Measurements from ENCODE around the gene SLC40A1. TPM values are rescaled to one million over a fixed set of nuclear protein-coding genes. Genes with fewer than 3 reads are reported as not detected.

SLC40A1 gene
- total RNA-seq, 1 experiment from 2014 or later, result 109 TPM

DNA sequence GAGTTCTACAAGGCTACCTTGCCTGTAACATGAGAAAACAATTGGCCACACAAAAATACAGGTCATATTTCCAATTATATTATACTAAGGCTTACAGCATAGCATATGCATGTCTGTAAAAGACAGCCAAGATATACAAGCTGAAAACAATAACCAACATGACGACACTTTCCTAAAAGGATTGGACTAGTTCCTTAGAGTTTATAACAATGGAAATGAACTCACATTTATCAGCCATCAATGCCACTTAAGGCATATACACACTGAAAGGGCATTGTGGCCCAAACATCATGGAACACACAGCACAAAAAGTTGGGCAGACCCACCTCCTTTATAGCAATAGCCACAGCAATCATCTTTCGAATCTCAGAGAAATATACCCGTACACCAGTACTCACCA lies 52.0 kb downstream of the SLC40A1 start:
- H3K4me3 Mint-ChIP-seq (ENCODE audit: unreplicated experiment), result no peak overlapping the region
- H3K9me3 Mint-ChIP-seq (ENCODE audit: unreplicated experiment), result peaks cover 7% of the 10 kb centered on the region
- no TSS peak for BruUV-seq (replicated peaks)
- DNase-seq, result no peak
- Histone ChIP-seq H3K9me3 (no peaks in the 10 kb centered on the region), H3K4me1 (peaks cover 24% of the 10 kb centered on the region), H3K27me3 (replicated peaks; ENCODE audit: control insufficient read depth, insufficient read depth, low read length) (no peaks in the 10 kb centered on the region), H3K4me3 (ENCODE audit: low read depth, low read length) (no peak overlapping the region), H3K36me3 (ENCODE audit: control insufficient read depth, insufficient read depth, low read length) (no peaks in the 10 kb centered on the region)
- no peak overlapping the region for H3K27ac Mint-ChIP-seq (ENCODE audit: unreplicated experiment)
- no peaks in the 10 kb centered on the region for H3K27me3 Mint-ChIP-seq (ENCODE audit: insufficient read depth, unreplicated experiment)
- POLR2A ChIA-PET, result no interaction called here
- H3K36me3 Mint-ChIP-seq (ENCODE audit: insufficient read depth, unreplicated experiment), result no peaks in the 10 kb centered on the region
- CTCF ChIA-PET, result no interaction called here
- intact Hi-C loops (cut with micrococcal nuclease; ENCODE audit: unreplicated experiment), result no loop called here
- no peaks in the 10 kb centered on the region for H3K4me1 Mint-ChIP-seq (ENCODE audit: low read depth, unreplicated experiment)
- TF ChIP-seq, protein P1, sequence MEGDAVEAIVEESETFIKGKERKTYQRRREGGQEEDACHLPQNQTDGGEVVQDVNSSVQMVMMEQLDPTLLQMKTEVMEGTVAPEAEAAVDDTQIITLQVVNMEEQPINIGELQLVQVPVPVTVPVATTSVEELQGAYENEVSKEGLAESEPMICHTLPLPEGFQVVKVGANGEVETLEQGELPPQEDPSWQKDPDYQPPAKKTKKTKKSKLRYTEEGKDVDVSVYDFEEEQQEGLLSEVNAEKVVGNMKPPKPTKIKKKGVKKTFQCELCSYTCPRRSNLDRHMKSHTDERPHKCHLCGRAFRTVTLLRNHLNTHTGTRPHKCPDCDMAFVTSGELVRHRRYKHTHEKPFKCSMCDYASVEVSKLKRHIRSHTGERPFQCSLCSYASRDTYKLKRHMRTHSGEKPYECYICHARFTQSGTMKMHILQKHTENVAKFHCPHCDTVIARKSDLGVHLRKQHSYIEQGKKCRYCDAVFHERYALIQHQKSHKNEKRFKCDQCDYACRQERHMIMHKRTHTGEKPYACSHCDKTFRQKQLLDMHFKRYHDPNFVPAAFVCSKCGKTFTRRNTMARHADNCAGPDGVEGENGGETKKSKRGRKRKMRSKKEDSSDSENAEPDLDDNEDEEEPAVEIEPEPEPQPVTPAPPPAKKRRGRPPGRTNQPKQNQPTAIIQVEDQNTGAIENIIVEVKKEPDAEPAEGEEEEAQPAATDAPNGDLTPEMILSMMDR (IDR thresholded peaks at IDR 0.05; ENCODE audit: insufficient read depth in 1 of 2, low read depth in 1 of 2, low read length in 1 of 2, severe bottlenecking in 1 of 2, unreplicated experiment in 1 of 2), result no peak

DNA sequence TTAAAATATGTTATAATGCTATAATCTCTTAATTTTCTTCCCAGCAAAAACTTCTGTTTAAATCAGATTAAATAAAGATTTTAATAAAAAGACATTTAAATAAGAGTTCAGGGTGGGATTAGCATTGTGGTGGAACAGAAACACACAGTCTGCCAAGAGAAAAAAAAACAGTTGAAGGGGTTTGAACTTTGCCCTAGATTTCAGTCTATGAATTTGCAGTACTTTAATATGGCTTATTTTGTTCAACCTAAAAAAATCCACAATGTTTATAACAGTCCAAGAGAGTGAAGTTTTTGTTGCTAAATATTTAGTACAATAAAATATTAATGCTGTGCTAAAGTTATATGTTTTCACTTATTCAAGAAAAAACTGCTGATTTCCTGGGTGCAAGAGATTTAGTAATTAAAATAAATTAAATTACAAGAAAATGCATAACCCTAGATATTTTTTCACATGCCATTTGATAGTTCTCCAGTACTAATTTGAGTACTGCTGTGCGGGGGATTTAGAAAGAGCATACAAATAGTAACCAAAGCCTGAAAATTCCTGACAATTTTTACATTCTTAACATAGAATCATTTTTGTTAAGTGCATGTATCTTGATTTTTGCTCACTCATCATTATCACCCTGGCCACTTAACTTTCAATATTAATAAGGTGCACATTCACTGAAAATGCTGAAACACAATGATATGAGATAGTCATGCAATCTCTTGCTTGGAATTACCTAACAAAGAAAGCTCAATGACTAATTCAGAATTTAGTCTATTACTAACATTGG lies 52.6 kb downstream of the SLC40A1 start:
- Histone ChIP-seq H3K4me3 (ENCODE audit: low read depth, low read length) (no peak overlapping the region), H3K9me3 (no peaks in the 10 kb centered on the region), H3K27me3 (replicated peaks; ENCODE audit: control insufficient read depth, insufficient read depth, low read length) (no peaks in the 10 kb centered on the region), H3K4me1 (peaks cover 23% of the 10 kb centered on the region), H3K36me3 (ENCODE audit: control insufficient read depth, insufficient read depth, low read length) (no peaks in the 10 kb centered on the region)
- intact Hi-C loops (cut with micrococcal nuclease; ENCODE audit: unreplicated experiment), result no loop called here
- Mint-ChIP-seq H3K27me3 (ENCODE audit: insufficient read depth, unreplicated experiment) (no peaks in the 10 kb centered on the region), H3K9me3 (ENCODE audit: unreplicated experiment) (peaks cover 7% of the 10 kb centered on the region), H3K36me3 (ENCODE audit: insufficient read depth, unreplicated experiment) (no peaks in the 10 kb centered on the region), H3K27ac (ENCODE audit: unreplicated experiment) (no peak overlapping the region), H3K4me1 (ENCODE audit: low read depth, unreplicated experiment) (no peaks in the 10 kb centered on the region), H3K4me3 (ENCODE audit: unreplicated experiment) (no peak overlapping the region)
- POLR2A ChIA-PET, result no interaction called here
- CTCF ChIA-PET, result no interaction called here
- DNase-seq, result no peak
- TF ChIP-seq, protein P1 (IDR thresholded peaks at IDR 0.05; ENCODE audit: insufficient read depth in 1 of 2, low read depth in 1 of 2, low read length in 1 of 2, severe bottlenecking in 1 of 2, unreplicated experiment in 1 of 2), result no peak
- no TSS peak for BruUV-seq (replicated peaks)

DNA sequence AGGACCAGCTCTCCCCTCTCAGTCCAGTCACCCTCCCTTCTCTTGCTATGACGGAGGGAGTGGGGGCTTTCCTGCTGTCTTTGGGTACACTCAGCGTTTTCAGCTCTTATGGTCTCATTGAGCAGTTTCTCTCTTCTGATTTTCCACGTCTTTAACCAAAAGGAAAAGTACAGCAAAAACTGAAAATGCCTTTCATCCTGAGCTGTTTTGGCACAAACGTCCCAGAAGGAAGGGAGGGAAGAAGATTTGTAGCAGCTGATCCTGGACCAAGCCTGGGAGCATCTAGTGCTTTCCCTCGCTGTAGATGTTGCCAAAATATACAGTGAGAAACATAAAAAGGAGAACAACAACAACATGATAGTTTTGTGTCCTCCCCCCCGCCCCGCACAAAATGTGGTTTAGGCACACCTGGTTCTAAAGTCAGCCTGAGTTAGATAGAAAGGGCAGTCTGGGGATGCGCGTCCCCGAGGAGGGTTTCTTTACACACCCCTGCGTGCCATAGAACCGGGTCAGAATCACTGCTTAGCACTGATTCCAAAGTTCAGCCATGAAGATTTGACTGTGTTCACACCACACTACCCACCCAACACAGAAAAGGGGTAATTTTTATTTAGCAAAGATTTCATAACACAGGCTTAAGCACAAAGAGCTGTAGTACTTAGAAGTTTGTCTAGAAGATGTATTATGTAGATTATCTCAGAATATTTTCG lies 53.4 kb downstream of the SLC40A1 start:
- DNase-seq, result no peak
- no TSS peak for BruUV-seq (replicated peaks)
- Histone ChIP-seq H3K4me1 (peaks cover 30% of the 10 kb centered on the region), H3K9me3 (no peaks in the 10 kb centered on the region), H3K36me3 (ENCODE audit: control insufficient read depth, insufficient read depth, low read length) (no peaks in the 10 kb centered on the region), H3K4me3 (ENCODE audit: low read depth, low read length) (no peak overlapping the region), H3K27me3 (replicated peaks; ENCODE audit: control insufficient read depth, insufficient read depth, low read length) (no peaks in the 10 kb centered on the region)
- CTCF ChIA-PET, result no interaction called here
- Mint-ChIP-seq H3K36me3 (ENCODE audit: insufficient read depth, unreplicated experiment) (no peaks in the 10 kb centered on the region), H3K27me3 (ENCODE audit: insufficient read depth, unreplicated experiment) (no peaks in the 10 kb centered on the region), H3K9me3 (ENCODE audit: unreplicated experiment) (peaks cover 7% of the 10 kb centered on the region), H3K4me3 (ENCODE audit: unreplicated experiment) (no peak overlapping the region), H3K4me1 (ENCODE audit: low read depth, unreplicated experiment) (peaks cover 6% of the 10 kb centered on the region), H3K27ac (ENCODE audit: unreplicated experiment) (no peak overlapping the region)
- TF ChIP-seq, protein P1 (IDR thresholded peaks at IDR 0.05; ENCODE audit: insufficient read depth in 1 of 2, low read depth in 1 of 2, low read length in 1 of 2, severe bottlenecking in 1 of 2, unreplicated experiment in 1 of 2), result no peak
- intact Hi-C loops (cut with micrococcal nuclease; ENCODE audit: unreplicated experiment), result no loop called here
- POLR2A ChIA-PET, result no interaction called here

Data from Caco-2 (cell line).